ENCODE data around the gene CELSR3. TPM values are rescaled to one million over a fixed set of nuclear protein-coding genes. Genes with fewer than 3 reads are reported as not detected.

Gene CELSR3
- total and polyA plus RNA-seq, 2 donors = 0.48 to 0.79 TPM

DNA sequence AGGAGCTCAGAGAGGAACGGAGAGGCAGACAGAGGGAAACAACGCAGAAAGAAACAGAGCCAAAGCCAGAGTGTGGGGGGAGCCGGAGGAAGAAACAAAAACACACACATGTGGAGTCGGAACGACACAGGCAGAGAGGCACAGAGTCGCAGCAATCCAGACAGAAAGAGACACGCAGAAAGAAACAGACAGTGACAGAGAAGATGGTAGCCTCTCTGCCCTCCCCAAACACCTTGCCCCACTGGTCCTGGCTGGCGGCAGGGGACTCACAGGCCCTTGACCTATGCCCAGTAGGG lies 21.3 kb upstream of the CELSR3 start:
- no peaks in the 10 kb centered on the region for H3K4me1 ChIP-seq (ENCODE audit: insufficient read depth)
- H3K36me3 ChIP-seq (ENCODE audit: insufficient read depth) = peaks cover 2% of the 10 kb centered on the region
- H3K4me3 ChIP-seq (ENCODE audit: low read depth, low read length) = peak overlapping the region; percentile 3
- WGBS = 46% methylated on average over 8 of the region's 8 CpGs
- no peak overlapping the region for H3K27ac ChIP-seq (ENCODE audit: low read depth)
- DNase-seq (ENCODE audit: extremely low spot score) = no peak

DNA sequence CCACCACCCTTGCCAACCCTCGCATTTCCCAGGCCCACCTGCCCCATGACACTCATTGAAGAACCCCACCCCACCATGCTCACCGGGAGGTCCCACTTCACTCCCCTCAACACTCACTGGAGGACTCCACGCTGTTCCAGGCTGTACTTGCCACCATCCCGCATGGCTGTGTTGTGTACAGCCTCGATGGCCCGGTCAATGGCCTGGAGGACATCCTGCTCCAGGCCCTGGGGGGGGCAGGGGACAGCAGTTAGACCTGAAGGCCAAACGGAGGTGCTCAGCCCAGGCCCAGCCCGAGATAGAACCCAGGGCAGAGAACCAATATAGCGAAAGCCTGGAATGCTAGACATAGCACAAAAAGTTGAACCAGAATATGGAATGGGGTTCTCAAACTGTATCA lies 20.1 kb upstream of the CELSR3 start:
- Histone ChIP-seq H3K4me3 (ENCODE audit: low read depth, low read length) (no peak overlapping the region), H3K36me3 (ENCODE audit: insufficient read depth) (no peaks in the 10 kb centered on the region), H3K27ac (ENCODE audit: low read depth) (no peak overlapping the region), H3K4me1 (ENCODE audit: insufficient read depth) (no peaks in the 10 kb centered on the region)
- 82% methylated on average over 9 of the region's 9 CpGs for WGBS
- no peak for DNase-seq (ENCODE audit: extremely low spot score)

DNA sequence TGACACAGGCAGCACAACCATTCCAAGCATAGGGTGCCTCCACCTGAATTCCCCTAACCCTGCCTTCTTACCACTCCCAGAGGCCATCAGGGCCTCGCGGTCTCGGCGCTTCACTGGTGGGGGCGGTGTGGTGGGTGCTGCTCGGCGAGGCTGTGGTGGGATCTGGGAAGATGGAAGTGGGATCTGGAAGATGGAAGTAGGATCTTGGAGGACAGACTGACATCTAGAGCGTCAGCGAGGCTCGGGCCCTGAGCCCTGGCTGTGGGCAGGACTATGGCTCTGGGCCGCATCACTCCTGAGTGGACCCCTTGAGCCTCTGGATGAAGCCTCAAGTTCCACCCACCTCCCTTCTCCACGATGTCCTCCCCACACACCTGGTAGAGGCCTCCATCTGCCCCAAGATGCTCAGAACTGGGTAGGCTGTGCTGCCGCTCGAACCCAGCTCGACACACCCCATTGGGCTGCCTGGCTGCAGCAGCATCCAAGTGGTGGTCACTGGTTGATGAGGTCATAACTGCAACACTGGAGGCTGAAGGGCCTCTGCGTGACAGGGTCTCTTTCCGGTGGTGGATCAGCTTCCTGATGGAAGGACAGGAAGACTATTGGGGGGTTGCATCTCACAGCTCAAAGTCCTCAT lies 19.4 kb upstream of the CELSR3 start:
- Histone ChIP-seq H3K4me3 (ENCODE audit: low read depth, low read length) (no peak overlapping the region), H3K4me1 (ENCODE audit: insufficient read depth) (no peaks in the 10 kb centered on the region), H3K27ac (ENCODE audit: low read depth) (no peak overlapping the region), H3K36me3 (ENCODE audit: insufficient read depth) (no peaks in the 10 kb centered on the region)
- 91% methylated on average over 17 of the region's 17 CpGs for WGBS
- no peak for DNase-seq (ENCODE audit: extremely low spot score)

DNA sequence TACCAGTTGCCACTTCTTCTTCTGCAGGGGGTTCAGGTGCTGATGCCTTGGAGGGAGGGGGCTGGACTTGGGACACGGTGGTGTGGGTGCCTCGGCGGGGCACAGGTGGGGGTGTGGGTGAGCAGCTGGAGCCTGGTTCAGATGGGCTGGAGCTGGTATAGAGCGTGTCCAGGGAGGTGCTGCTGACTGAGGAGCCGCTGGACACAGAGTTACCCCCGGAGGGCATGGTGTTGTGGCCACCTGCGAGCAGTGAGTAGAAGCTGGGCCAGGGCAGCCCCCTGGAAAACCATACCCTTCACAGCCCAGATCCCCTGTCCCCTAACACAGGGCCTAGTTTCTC lies 18.8 kb upstream of the CELSR3 start:
- Histone ChIP-seq H3K4me1 (ENCODE audit: insufficient read depth) (no peaks in the 10 kb centered on the region), H3K4me3 (ENCODE audit: low read depth, low read length) (no peak overlapping the region), H3K36me3 (ENCODE audit: insufficient read depth) (no peaks in the 10 kb centered on the region), H3K27ac (ENCODE audit: low read depth) (no peak overlapping the region)
- 95% methylated on average over 7 of the region's 7 CpGs for WGBS
- DNase-seq (ENCODE audit: extremely low spot score) = no peak

DNA sequence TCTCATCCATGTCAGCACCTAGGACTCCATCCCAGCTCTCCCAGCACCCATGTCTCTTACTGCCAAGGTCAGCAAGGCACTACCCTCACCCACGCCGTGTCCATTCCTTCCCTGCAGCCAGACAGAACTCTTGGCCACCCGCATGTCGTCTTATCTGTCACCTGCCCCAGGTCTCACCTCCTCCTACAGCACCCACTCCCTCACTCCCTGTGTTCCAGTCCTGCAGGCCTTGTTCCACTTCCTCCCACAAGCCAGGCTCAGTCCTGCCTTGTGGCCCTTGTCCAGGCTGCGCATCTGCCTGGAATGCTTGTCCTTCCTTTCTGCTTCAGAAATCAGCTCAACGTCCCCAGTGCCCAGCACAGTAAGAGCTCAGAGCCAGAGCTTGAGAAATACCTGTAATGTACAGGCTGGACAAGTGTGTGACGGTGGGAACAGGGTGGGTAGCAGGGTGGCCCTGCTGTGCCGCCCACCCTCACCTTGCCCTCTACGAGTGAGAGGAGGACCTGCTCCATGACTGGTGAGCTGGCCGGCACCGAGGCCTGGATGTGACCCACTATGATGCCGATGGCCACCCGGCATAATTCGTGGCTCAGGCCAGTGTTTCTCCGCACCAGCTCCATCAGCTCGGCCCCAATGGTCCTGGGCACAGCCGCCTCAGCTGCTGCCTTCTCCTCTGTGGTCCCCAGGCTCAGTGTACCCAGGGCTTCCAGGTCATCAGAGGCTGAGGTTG lies 18.3 kb upstream of the CELSR3 start:
- Histone ChIP-seq H3K27ac (ENCODE audit: low read depth) (no peak overlapping the region), H3K4me1 (ENCODE audit: insufficient read depth) (no peaks in the 10 kb centered on the region), H3K4me3 (ENCODE audit: low read depth, low read length) (no peak overlapping the region), H3K36me3 (ENCODE audit: insufficient read depth) (no peaks in the 10 kb centered on the region)
- WGBS = 92% methylated on average over 17 of the region's 17 CpGs
- DNase-seq (ENCODE audit: extremely low spot score) = no peak

DNA sequence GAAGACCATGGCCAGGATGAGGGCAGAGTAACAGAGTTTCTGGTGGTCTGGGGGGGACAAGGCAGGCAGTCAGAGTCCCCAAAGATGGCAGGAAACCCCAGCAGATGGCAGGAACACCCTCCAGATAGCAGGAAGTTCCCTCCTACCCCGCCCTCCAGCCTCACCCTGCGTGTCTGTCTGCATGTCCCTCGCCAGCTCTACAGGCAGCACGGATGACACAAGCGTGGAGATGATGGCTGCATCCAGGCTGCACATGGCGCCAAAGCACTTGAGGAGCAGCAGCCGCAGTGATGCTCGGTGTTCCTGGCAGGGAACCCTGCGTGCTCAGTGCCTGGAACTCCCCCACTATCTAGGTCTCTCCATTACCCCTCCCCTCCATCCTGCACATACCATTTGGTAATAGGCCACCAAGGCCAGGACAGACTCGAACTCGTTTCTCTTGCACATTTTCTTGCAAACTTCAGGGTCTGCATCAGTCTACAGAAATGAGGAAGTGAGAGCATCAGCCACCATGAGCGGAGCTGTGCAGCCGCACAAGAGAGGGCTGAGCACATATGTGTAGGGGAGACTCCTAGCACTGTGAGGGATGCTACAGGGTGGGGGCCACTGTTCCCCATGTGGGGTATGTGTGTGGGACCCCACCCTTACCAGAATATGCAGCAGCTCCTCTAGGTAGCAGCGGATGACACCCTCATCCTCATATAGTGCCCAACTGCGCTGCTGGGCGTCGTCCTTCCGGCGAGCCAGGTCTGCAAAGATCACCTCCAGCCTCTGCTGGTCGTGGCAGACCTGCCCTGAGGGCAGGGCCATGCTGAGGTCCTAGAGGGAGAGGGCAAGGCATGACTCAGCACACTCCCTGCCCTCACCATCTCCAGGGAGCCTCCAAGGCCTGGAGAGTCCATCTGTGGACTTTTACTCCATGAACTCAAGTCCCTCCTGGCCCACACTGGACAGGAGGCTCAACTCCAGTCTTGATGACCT lies 17.0 kb upstream of the CELSR3 start:
- DNase-seq (ENCODE audit: extremely low spot score) = no peak
- Histone ChIP-seq H3K36me3 (ENCODE audit: insufficient read depth) (no peaks in the 10 kb centered on the region), H3K4me1 (ENCODE audit: insufficient read depth) (no peaks in the 10 kb centered on the region), H3K4me3 (ENCODE audit: low read depth, low read length) (no peak overlapping the region), H3K27ac (ENCODE audit: low read depth) (no peak overlapping the region)
- 89% methylated on average over 20 of the region's 20 CpGs for WGBS

DNA sequence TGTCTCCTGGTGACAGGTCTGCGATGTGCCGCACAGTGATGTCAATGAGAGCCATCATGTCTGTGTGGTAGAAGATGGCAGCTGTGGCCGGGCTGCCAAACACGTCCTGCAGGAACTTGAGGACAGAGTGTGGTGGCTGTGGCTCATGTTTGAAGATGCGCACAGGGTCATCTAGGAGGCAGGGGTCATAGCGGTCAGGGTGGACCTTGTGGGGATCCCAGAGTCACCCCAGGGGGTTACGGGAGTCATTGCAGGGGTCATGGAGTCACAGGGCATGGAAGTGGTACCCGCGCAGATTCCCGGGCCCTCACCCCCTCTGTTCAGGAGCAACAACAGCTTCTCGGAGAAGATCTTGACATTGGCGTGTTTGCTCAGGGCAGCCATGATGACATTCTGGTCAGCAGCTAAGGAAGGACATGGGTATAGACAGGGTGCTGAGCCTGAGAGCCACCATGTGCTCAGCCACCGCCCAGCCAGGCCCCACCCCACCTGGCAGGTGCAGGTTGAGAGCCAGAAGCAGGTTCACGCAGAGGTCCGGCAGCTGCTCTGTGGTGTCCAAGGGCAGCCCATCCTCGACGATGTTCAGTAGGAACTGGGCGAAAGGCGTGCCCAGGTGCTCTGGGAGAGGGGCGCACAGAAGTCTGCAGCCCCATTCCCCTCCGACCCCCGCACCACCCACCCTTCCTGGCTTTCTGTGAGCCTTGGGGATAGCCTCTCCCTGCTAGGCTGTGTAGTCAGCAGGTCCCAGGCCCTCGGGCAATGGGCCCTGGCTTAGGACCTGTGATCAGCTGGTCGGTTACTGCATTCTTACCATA lies 16.1 kb upstream of the CELSR3 start:
- WGBS = 94% methylated on average over 24 of the region's 24 CpGs
- no peak overlapping the region for H3K27ac ChIP-seq (ENCODE audit: low read depth)
- H3K4me1 ChIP-seq (ENCODE audit: insufficient read depth) = no peaks in the 10 kb centered on the region
- H3K36me3 ChIP-seq (ENCODE audit: insufficient read depth) = no peaks in the 10 kb centered on the region
- no peak overlapping the region for H3K4me3 ChIP-seq (ENCODE audit: low read depth, low read length)
- DNase-seq (ENCODE audit: extremely low spot score) = no peak

DNA sequence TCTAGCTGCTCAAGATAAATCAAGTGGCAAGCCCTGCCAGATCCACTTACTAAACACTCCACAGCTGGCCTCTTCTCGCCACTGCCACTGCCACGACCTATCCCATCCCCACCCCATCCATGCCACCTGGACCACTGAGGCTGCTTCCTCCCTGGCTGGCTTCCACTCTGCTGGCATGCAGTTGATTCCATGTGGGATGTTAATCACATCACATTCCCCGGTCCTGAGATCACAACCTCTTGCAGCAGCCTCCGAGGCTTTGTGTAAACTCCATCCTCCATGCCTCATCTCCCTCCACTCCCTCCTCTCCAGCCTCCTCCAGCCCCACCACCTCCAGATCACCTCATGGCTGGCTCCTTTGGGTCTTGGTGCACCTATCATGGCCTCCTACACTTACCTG lies 15.4 kb upstream of the CELSR3 start:
- Histone ChIP-seq H3K4me3 (ENCODE audit: low read depth, low read length) (no peak overlapping the region), H3K36me3 (ENCODE audit: insufficient read depth) (no peaks in the 10 kb centered on the region), H3K4me1 (ENCODE audit: insufficient read depth) (no peaks in the 10 kb centered on the region), H3K27ac (ENCODE audit: low read depth) (no peak overlapping the region)
- WGBS = 67% methylated on average over 4 of the region's 4 CpGs
- no peak for DNase-seq (ENCODE audit: extremely low spot score)

DNA sequence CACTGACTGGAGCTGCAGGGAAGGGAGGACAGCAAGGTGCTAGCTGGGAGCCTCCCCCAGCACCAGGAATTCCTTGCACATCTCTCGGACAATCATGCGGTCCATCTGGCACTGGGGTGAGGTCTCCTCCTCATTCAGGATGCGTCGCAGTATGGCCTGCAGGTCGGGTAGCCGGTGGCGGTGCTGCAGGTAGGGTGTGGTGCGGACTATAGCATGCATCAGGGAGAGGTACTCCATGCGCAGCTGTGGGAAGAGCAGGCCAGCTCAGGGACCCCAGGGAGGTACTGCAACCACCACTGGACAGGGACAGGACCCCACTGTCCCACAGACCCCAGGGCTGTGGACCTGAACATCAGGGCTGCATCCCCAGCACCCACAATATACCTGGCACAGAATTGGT lies 11.8 kb upstream of the CELSR3 start:
- Histone ChIP-seq H3K36me3 (ENCODE audit: insufficient read depth) (no peaks in the 10 kb centered on the region), H3K4me3 (ENCODE audit: low read depth, low read length) (no peak overlapping the region), H3K27ac (ENCODE audit: low read depth) (no peak overlapping the region), H3K4me1 (ENCODE audit: insufficient read depth) (no peaks in the 10 kb centered on the region)
- 94% methylated on average over 9 of the region's 9 CpGs for WGBS
- DNase-seq (ENCODE audit: extremely low spot score) = no peak

DNA sequence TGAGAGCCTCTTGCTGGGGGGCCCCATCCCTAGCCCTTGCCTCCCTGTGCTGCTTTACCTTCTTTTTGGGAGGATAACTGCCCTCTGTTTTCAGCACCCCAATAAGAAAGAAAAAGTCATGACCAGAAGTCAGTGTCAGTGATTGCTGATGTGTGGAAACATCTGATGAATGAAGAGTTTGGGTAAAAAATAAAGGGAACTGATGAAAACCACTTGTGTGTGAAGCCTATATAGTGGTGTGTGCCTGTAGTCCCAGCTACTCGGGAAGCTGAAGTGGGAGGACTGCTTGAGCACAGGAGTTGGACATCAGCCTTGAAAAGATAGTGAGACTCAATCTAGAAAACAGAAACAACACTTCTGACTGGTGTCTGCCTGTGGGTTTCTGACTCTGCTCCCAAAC lies 9.8 kb upstream of the CELSR3 start:
- Histone ChIP-seq H3K27ac (ENCODE audit: low read depth) (no peak overlapping the region), H3K4me3 (ENCODE audit: low read depth, low read length) (no peak overlapping the region)
- 57% methylated on average over 1 of the region's 1 CpG for WGBS

DNA sequence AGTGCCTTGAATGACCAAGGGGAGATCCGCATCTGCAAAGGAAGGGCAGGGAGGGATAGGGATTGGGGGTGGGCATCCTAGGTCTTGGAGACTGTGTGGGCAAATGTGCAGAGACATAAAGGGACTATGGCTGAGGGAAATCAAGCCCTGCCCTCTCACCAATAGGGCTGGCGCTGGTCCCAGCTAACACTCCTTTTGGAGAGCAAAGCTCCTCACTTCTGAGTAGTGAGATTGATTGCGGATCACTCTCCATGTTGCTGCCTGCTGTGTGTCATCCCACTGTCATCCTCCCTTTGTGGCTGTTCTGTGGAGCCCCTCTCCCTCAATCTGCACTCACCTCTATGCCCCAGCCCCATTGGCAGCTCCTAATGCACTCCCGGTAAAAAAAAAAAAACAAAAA lies 2.2 kb upstream of the CELSR3 start:
- no peak for DNase-seq (ENCODE audit: extremely low spot score)
- Histone ChIP-seq H3K36me3 (ENCODE audit: insufficient read depth) (no peaks in the 10 kb centered on the region), H3K4me1 (ENCODE audit: insufficient read depth) (peaks cover 5% of the 10 kb centered on the region), H3K27ac (ENCODE audit: low read depth) (no peak overlapping the region), H3K4me3 (ENCODE audit: low read depth, low read length) (no peak overlapping the region)
- WGBS = 81% methylated on average over 4 of the region's 4 CpGs

More for the DNA sequence above, 9.8 kb upstream of the CELSR3 start:
- Histone ChIP-seq H3K36me3 (ENCODE audit: insufficient read depth) (no peaks in the 10 kb centered on the region), H3K4me1 (ENCODE audit: insufficient read depth) (no peaks in the 10 kb centered on the region)
- DNase-seq (ENCODE audit: extremely low spot score) = no peak

DNA sequence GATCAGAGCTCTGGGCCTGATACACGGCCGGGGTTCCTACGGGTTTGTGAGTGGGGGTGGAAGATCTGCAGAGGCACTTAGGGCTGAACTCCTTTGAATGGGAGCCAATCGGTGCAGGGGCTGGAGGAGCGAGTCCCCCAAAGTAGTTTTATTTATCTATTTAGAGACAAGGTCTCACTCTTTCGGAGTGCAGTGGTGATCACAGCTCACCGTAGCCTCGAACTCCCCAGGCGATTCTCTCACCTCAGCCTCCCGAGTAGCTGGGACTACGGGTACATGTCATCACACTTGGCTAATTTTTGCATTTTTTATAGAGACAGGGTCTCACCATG lies 1.6 kb upstream of the CELSR3 start:
- Histone ChIP-seq H3K4me1 (ENCODE audit: insufficient read depth) (peaks cover 5% of the 10 kb centered on the region), H3K27ac (ENCODE audit: low read depth) (no peak overlapping the region), H3K36me3 (ENCODE audit: insufficient read depth) (no peaks in the 10 kb centered on the region), H3K4me3 (ENCODE audit: low read depth, low read length) (no peak overlapping the region)
- WGBS = 55% methylated on average over 11 of the region's 11 CpGs
- no peak for DNase-seq (ENCODE audit: extremely low spot score)

DNA sequence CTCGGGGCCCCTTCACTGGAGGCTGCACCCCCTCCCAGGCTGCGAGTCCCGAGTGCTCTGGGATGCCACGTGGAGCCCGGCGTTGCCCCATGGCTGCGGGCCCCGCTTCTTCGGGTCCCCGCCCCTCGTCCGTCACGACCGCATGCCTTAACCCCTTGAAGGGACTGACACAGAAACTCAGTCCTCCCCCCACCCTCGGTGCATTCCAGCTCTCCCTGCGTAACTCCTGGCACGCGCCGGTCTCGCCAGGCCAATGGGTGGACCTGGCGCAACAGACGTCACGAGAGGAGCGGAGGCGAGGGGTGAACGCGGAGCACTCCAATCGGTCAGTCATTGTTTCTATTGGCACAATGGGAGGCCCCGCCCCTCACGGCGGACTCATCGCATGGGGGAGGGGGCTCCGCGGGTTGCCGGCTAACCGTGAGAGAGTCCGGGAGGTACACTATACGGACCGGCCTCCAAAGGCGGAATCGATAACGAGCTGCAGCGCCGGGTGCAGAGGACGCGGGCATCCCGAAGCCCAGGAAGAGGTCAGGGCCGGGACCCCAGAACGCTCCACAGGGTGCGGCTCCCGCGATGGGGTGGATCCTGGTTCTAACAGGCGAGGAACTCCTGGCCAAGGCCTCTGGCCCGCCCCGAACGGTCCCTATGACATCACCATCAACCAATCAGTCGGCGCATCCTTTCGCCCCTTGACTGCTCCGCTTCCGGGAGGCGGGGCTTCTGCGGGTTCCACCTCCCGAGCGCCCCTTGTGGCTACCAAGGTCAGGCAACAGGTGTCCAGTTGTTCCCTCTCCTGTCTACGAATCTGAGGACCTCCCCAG lies 1.0 kb upstream of the CELSR3 start:
- WGBS = under 1% methylated on average over 66 of the region's 66 CpGs
- H3K36me3 ChIP-seq (ENCODE audit: insufficient read depth) = no peaks in the 10 kb centered on the region

More for the DNA sequence above, 1.0 kb upstream of the CELSR3 start:
- Histone ChIP-seq H3K4me1 (ENCODE audit: insufficient read depth) (peaks cover 5% of the 10 kb centered on the region), H3K27ac (ENCODE audit: low read depth) (no peak overlapping the region), H3K4me3 (ENCODE audit: low read depth, low read length) (peak overlapping the region; percentile 30)
- peak; percentile 90 for DNase-seq (ENCODE audit: extremely low spot score)

All from urinary bladder (tissue), 4 donors.